ENCODE results near the gene TP53BP2.

GRCh38 chr1:223752721-223753515, 92.8 kb downstream of the TP53BP2 start:
- TF ChIP-seq CTCF (conservative IDR thresholded peaks at IDR 0.05; ENCODE audit: low read length): no peak
- no peak for TF ChIP-seq EZH2phosphoT487 (IDR thresholded peaks at IDR 0.05; ENCODE audit: borderline replicate concordance)
